GM12865 (cell line): ENCODE measurements around the gene EHD4.

Experiments used
- DNase-seq: peaks from one replicate; pipeline ENCODE4 v3.0.0; 2010; ENCODE audit warnings: low read depth
- H3K4me3 ChIP-seq: 2 replicates; pipeline ENCODE4 v1.5.1; 2011; ENCODE audit warnings: mild to moderate bottlenecking, low read depth, low read length, control low read depth
- TF ChIP-seq, protein P1 (sequence below): IDR thresholded peaks from 2 replicates; pipeline ENCODE4 v1.5.1; 2011; ENCODE audit warnings: low read length, control low read depth, low read depth, inconsistent platforms; ENCODE audit not compliant: insufficient read depth; ENCODE audit errors: missing control alignments

EHD4 gene

DNA sequence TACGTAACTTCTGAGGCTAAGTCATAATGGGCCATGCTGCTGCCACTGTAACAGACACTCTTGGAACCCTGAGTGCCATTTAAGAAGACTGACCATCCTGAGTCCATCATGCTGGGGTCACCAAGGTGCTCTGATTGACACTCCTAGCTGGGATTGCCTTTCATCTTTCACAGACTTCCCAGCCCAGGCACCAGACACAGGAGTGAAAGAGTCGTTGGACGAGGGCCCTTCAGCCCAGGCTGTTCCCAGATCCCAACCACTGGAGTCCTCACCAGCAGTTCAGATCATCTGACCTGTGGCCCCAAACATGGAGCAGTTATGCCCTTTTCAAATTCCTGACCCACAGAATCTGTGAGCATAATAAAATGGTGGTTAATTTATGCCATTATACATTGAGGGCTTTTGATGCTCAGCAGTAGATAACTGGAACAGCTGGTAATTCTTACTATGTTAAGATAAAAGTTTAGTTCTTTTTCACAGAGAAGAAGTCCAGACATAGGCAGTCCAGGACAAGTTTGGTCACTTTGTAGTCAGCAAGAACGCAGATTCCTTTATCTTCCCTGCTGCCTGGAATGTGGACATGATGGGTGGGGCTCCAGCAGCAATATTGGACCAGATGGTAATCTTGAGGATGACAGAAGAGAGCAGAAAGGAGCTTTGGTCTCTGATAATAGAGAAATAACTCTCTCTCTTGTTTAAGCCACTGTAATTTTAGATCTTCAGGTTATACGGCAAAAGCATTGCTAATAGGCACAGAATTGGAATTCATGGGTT, 7.3 kb upstream of the EHD4 start:
- H3K4me3 ChIP-seq, result no peak overlapping the region
- DNase-seq, result no peak
- TF ChIP-seq, protein P1, sequence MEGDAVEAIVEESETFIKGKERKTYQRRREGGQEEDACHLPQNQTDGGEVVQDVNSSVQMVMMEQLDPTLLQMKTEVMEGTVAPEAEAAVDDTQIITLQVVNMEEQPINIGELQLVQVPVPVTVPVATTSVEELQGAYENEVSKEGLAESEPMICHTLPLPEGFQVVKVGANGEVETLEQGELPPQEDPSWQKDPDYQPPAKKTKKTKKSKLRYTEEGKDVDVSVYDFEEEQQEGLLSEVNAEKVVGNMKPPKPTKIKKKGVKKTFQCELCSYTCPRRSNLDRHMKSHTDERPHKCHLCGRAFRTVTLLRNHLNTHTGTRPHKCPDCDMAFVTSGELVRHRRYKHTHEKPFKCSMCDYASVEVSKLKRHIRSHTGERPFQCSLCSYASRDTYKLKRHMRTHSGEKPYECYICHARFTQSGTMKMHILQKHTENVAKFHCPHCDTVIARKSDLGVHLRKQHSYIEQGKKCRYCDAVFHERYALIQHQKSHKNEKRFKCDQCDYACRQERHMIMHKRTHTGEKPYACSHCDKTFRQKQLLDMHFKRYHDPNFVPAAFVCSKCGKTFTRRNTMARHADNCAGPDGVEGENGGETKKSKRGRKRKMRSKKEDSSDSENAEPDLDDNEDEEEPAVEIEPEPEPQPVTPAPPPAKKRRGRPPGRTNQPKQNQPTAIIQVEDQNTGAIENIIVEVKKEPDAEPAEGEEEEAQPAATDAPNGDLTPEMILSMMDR, result no peak

DNA sequence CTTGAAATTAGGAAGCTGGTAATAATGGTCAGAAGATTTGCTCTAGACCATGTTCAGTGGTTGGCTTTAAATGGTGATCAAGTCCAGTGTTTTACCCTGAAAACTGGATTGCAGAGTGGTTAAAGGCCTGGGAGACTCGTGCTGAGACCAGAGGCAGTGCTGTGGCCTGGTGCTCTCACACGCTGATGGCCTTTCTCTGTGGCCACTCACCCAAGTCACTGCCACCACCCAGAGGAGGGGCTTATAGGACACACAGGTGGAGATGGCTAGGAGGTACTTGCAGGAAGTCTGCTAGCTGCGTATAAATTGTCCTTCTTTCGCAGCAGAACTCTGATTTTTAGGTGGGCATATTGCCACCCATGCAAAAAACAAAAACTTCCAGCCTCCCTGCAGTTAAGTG, 6.2 kb upstream of the EHD4 start:
- DNase-seq, result no peak
- no peak overlapping the region for H3K4me3 ChIP-seq
- TF ChIP-seq, protein P1, result no peak

- H3K4me3 ChIP-seq, result no peak overlapping the region
- no peak for DNase-seq
- TF ChIP-seq, protein P1, result no peak
These were observed 5.5 kb upstream of the EHD4 start for GRCh38 chr15:41977757-41978383.

DNA sequence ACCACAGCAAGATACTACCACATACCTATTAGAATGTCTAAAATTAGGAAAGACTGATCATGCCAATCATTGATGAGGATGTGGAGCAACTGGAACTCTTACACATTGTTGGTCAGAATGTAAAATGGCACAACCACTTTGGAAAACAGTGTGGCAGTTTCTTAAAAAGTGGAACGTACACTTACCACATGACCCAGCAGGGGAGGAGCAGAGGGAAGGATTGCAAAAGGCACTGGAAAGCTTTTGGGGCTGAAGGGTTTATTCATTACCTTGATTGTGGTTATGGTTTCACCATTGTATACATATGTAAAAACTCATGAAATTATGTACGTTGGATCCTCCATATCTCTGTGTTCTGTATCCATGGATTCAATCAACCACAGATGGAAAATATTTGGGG, 3.3 kb upstream of the EHD4 start:
- H3K4me3 ChIP-seq, result no peak overlapping the region
- DNase-seq, result no peak
- TF ChIP-seq, protein P1, result no peak

- TF ChIP-seq, protein P1, result no peak
- no peak for DNase-seq
- H3K4me3 ChIP-seq, result no peak overlapping the region
These were observed 1.7 kb upstream of the EHD4 start for GRCh38 chr15:41974041-41974440.

DNA sequence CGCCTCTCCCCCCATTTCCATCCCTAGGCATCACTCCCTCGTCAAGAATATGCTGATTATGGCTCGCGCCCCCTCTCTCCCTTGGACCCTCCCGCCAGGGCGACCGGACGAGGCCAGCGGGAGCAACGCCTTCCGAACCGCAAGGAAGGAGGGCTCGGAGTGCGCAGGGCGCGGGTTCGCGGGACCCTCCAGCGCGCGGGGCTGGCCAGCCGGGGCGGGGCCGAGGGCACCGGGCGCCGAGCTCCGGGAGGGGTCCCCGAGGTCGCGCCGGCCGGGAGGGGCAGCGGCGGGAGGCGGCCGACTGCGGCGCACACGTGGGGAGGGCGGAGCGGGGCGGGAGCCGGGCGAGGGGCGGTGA, 483 bp downstream of the EHD4 start:
- DNase-seq, result no peak
- H3K4me3 ChIP-seq, result peak overlapping the region; percentile 98
- TF ChIP-seq, protein P1, result no peak
